AG10803 (cell line): ENCODE measurements around the gene NCK1.
A peak's percentile ranks its signal among the peaks of the same experiment; 100 is the strongest.
"Not testable (repeated sequence)": the region's sequence is repeated elsewhere in the genome, so short reads cannot be mapped to it uniquely, and the experiment has no call there.

Experiments
- DNase-seq: peaks from one replicate; pipeline ENCODE4 v3.0.0; 2010; ENCODE audit warnings: low read depth
- H3K4me3 ChIP-seq: 2 replicates; pipeline ENCODE4 v1.5.1; 2011; ENCODE audit warnings: mild to moderate bottlenecking, low read length, control low read depth
- CTCF ChIP-seq: conservative IDR thresholded peaks from 2 replicates; pipeline ENCODE4 v1.5.1; 2011; ENCODE audit warnings: mild to moderate bottlenecking, low read length, control low read depth, inconsistent platforms

The NCK1 gene

DNA sequence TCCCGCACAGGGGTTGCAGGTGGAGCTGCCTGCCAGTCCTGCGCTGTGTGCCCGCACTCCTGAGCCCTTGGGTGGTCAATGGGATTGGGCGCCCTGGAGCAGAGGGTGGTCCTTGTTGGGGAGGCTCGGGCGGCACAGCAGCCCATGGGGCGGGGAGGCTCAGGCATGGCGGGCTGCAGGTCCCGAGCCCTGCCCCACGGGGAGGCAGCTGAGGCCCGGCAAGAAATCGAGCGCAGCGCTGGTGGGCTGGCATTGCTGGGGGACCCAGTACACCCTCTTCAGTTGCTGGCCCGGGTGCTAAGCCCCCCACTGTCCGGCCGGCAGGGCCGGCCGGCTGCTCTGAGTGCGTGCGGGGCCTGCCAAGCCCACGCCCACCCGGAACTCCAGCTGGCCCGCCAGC lies 27.9 kb downstream of the NCK1 start:
- no peak overlapping the region for H3K4me3 ChIP-seq
- no peak for DNase-seq
- TF ChIP-seq CTCF = no peak

GRCh38 chr3:136891934-136892855 lies 30.2 kb downstream of the NCK1 start:
- H3K4me3 ChIP-seq = no peak overlapping the region
- no peak for TF ChIP-seq CTCF
- DNase-seq = no peak

DNA sequence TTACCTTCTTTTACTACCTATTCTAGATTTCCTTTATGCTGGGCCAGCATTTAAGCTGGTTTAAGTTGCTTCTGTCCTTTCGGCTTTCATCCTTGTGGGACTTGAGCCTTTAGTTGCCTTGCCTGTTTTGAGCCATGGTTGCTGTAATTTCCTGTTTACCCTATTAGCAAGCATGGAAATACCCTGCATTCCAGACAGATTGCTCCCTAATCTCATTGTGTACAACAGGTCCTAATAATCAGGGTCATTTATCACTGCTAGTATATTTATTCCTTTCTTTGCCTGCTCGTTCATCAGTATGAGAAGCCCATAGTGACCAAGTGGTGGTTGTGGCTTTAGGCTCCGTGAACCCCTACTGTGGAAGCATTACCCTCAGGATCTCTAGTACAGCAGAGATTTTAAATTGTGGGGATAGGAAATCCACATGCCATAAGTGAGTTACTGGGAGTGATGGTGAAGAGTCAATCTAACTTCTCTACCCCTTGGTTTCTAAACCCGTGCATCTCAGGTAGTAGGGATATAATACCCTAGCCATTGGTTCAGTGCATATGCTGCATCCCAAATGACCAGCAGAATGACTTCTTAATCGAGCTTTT lies 31.9 kb downstream of the NCK1 start:
- no peak for TF ChIP-seq CTCF
- no peak overlapping the region for H3K4me3 ChIP-seq
- peak; percentile 80 for DNase-seq

DNA sequence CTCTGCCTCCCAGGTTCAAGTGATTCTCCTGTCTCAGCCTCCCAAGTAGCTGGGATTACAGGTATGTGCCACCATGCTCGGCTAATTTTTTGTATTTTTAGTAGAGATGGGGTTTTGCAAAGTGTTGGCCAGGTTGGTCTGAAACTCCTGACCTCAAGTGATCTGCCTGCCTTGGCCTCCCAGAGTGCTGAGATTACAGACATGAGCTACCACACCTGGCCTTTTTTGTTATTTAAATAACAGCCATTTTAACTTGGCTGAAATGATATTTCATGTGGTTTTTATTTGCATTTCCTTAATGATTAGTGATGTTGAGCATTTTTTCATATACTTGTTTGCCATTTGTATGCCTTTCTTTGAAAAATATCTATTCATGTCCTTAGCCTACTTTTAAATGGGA lies 35.2 kb downstream of the NCK1 start:
- not testable (repeated sequence) for H3K4me3 ChIP-seq, DNase-seq

DNA sequence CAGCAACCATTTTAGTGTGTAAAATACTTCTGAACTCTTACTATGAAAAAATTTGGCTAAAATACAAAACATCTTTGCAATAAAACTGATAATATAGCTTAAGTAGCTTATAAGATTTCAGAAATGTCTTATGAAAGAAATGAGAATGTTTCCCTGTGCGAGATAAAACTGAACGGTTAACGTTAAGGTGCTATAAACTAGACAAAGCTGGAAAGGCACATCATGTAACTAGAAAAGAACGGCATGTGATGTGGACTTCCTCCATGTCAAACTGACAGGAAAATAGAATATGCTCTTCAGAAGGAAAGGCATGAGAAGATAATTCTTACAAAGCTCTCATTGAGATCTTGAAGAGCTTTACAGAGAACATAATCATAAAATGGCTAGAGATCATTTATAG lies 36.5 kb downstream of the NCK1 start:
- TF ChIP-seq CTCF = no peak
- H3K4me3 ChIP-seq = no peak overlapping the region
- DNase-seq = no peak

DNA sequence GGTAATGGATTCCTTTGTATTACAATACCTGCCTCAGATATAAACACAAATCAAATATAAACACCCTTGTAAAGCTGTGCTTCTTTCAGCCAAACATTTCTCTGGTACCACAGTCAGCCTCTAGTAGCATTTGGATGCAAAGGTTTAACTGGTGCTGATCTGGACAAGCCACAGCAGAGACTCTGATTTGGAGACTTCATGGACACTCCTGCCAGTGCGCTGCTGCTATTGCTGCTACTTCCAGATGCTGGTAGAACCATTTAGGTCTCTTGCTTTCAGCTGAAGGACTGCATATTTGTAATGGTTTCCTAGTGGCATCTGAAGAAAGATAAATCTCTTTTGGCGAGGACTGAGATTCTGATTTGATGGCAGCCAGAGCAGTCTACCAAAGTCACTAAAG lies 36.9 kb downstream of the NCK1 start:
- H3K4me3 ChIP-seq = no peak overlapping the region
- TF ChIP-seq CTCF = no peak
- DNase-seq = peak; percentile 48

GRCh38 chr3:136899622-136900158 lies 37.7 kb downstream of the NCK1 start:
- TF ChIP-seq CTCF = no peak
- H3K4me3 ChIP-seq = no peak overlapping the region
- DNase-seq = no peak

- DNase-seq, H3K4me3 ChIP-seq: not testable (repeated sequence)
Measured at GRCh38 chr3:136900694-136901093, 38.7 kb downstream of the NCK1 start.
